ENCODE results near the gene PALS1. TPM values are rescaled to one million over a fixed set of nuclear protein-coding genes. Genes with fewer than 3 reads are reported as not detected.

Gene PALS1
- total RNA-seq, 1 donor from 2014 or later, result 155 TPM

DNA sequence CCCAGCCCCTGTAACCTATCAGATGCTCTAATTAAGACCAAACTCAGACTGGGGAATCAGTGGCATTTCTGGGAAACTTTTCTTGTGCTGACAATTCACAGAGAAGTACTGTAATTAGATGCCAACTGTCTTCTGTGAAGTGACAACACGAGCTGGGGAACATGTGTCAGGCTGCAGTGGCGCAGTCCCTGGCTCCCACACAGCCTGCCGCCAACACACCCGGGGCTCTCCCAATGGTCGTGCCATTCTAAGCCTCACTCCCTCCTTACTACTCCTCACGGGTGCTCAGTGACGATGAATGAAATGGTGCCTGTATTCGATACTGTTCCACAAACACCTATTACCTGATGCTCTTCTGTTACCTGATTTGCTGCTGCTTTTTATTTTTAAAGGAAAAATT is 33.4 kb upstream of the PALS1 start:
- Histone ChIP-seq H3K27ac (no peak overlapping the region), H3K4me3 (no peak overlapping the region), H3K4me1 (no peaks in the 10 kb centered on the region), H3K27me3 (no peaks in the 10 kb centered on the region), H3K36me3 (no peaks in the 10 kb centered on the region), H3K9me3 (no peaks in the 10 kb centered on the region)
- intact Hi-C loops (cut with DNase I), result no loop called here
- TF ChIP-seq, protein P1, sequence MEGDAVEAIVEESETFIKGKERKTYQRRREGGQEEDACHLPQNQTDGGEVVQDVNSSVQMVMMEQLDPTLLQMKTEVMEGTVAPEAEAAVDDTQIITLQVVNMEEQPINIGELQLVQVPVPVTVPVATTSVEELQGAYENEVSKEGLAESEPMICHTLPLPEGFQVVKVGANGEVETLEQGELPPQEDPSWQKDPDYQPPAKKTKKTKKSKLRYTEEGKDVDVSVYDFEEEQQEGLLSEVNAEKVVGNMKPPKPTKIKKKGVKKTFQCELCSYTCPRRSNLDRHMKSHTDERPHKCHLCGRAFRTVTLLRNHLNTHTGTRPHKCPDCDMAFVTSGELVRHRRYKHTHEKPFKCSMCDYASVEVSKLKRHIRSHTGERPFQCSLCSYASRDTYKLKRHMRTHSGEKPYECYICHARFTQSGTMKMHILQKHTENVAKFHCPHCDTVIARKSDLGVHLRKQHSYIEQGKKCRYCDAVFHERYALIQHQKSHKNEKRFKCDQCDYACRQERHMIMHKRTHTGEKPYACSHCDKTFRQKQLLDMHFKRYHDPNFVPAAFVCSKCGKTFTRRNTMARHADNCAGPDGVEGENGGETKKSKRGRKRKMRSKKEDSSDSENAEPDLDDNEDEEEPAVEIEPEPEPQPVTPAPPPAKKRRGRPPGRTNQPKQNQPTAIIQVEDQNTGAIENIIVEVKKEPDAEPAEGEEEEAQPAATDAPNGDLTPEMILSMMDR (IDR thresholded peaks at IDR 0.05), result no peak
- no peak for DNase-seq (ENCODE audit: low spot score in 2 of 2)

DNA sequence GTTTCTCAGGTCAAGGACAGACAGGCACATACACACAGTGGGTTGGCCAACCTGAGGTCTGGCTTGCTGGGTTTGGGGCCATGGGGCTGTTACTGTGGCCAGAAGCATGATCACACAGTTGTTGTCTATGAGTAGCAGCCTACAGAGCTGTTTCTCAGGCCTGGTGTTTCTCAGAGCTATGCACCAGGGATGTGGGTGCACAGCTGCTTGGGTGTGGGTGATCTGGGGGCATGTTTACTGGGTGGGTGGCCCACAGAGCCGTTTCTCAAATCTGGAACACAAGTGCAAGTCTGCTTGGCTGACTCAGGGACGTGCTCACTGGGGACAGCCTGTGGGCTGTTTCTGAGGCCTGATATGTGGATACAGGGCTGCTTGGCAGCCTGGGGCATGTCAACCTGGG is 23.1 kb upstream of the PALS1 start:
- intact Hi-C loops (cut with DNase I), result no loop called here

DNA sequence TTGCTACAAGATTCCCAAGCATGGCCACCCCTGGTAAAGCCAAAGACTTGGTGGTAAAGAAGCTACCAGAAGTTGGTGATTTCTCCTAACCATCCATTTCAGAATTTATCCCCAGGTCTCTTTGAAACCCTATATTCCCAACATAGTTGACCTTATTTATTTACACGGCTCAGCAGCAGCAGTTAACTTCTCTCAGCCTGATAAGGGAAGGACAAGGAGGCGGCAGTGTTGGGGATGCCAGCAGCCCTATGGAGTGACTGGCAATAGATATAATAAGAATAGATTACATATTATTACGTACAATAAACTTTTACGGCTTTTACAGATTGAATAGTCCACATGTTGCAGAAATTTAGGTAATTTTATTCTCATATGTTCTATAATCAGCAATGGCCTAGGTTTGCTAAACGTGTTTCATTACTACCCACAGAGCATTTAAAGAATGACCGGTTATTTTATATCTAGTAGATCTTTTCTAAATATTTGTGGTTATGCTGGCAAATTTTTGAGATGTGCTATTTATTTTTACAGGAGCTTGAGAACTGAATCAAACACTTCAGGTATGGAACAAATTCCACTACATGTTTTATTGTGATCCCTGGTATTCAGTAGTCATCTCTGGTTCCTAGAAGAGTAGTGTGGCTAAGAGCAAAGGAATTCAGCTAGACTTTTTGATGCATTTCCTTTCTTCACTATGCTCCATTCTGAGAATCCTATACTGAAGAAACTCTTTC is 19.8 kb upstream of the PALS1 start:
- TF ChIP-seq, protein P1 (IDR thresholded peaks at IDR 0.05), result no peak
- no peaks in the 10 kb centered on the region for H3K27me3 ChIP-seq
- no peaks in the 10 kb centered on the region for H3K36me3 ChIP-seq
- no peaks in the 10 kb centered on the region for H3K9me3 ChIP-seq
- intact Hi-C loops (cut with DNase I), result no loop called here
- no peaks in the 10 kb centered on the region for H3K4me1 ChIP-seq
- no peak for DNase-seq (ENCODE audit: low spot score in 2 of 2)
- H3K27ac ChIP-seq, result no peak overlapping the region
- H3K4me3 ChIP-seq, result no peak overlapping the region

More for the DNA sequence above, 23.1 kb upstream of the PALS1 start:
- DNase-seq (ENCODE audit: low spot score in 2 of 2), result no peak
- Histone ChIP-seq H3K4me1 (no peaks in the 10 kb centered on the region), H3K27me3 (no peaks in the 10 kb centered on the region), H3K27ac (no peak overlapping the region), H3K9me3 (no peaks in the 10 kb centered on the region), H3K36me3 (no peaks in the 10 kb centered on the region), H3K4me3 (no peak overlapping the region)
- TF ChIP-seq, protein P1 (IDR thresholded peaks at IDR 0.05), result no peak

DNA sequence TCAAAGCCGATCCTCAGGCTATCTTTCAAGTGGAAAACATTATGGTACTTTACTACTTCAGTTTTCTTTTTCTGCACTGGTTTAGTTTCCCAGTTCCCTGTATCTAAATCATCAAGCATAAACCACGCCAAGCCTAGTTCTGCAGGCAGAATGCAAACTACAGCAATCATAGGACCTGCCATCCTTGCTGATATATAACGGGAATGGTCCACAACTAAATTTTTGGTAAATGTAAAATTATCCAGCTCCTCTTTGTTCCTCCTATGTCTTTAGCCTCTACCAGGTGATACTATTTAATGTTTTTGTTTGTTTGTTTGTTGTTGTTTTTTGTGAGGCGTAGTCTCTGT is 19.3 kb upstream of the PALS1 start:
- no peak for DNase-seq (ENCODE audit: low spot score in 2 of 2)
- TF ChIP-seq, protein P1 (IDR thresholded peaks at IDR 0.05), result no peak
- intact Hi-C loops (cut with DNase I), result no loop called here
- Histone ChIP-seq H3K27ac (no peak overlapping the region), H3K4me3 (no peak overlapping the region), H3K27me3 (no peaks in the 10 kb centered on the region), H3K9me3 (no peaks in the 10 kb centered on the region), H3K4me1 (no peaks in the 10 kb centered on the region), H3K36me3 (no peaks in the 10 kb centered on the region)

DNA sequence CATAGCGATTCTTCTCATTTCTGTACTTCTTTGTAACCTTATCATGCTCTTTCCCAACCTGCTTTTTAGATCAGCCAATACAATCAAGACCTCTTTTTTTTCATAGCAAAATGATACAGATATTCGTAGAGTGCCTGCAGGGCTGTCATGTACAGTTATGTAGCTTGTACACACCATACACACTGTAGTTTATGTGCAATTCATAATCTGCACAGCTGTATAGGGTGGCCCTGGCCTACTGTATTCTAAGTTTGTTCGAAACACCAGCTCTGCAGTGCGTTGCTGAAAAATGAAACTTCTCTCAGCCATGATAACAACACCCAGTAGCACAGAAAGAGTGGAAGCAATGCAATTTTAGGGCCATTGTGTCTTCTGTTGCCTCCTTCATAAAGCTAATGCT is 15.7 kb upstream of the PALS1 start:
- no peaks in the 10 kb centered on the region for H3K9me3 ChIP-seq
- H3K4me3 ChIP-seq, result no peak overlapping the region
- H3K4me1 ChIP-seq, result no peaks in the 10 kb centered on the region
- no peaks in the 10 kb centered on the region for H3K27me3 ChIP-seq
- no peaks in the 10 kb centered on the region for H3K36me3 ChIP-seq
- intact Hi-C loops (cut with DNase I), result no loop called here
- no peak overlapping the region for H3K27ac ChIP-seq
- TF ChIP-seq, protein P1 (IDR thresholded peaks at IDR 0.05), result no peak
- no peak for DNase-seq (ENCODE audit: low spot score in 2 of 2)
